HG03175 (cell line): ENCODE measurements around the gene PCNX1.

Experiments
- ATAC-seq: cut with Tn5 transposase; IDR thresholded peaks from one replicate; pipeline ENCODE4 v1.9.1; 2021; ENCODE audit warnings: mild to moderate bottlenecking, moderate library complexity; ENCODE audit not compliant: unreplicated experiment

The PCNX1 gene

GRCh38 chr14:70955543-70956480 lies 48.6 kb downstream of the PCNX1 start:
- ATAC-seq: no peak

GRCh38 chr14:70956511-70956910 lies 49.3 kb downstream of the PCNX1 start:
- no peak for ATAC-seq

- ATAC-seq: no peak
Measured at GRCh38 chr14:70957710-70958109, 50.5 kb downstream of the PCNX1 start.

- ATAC-seq: no peak
Measured at GRCh38 chr14:70962935-70963334, 55.7 kb downstream of the PCNX1 start.

- no peak for ATAC-seq
Measured at GRCh38 chr14:70964492-70964891, 57.2 kb downstream of the PCNX1 start.

GRCh38 chr14:70971560-70971959 lies 64.3 kb downstream of the PCNX1 start:
- ATAC-seq: no peak

- ATAC-seq: no peak
Measured at GRCh38 chr14:70972107-70972976, 65.1 kb downstream of the PCNX1 start.

GRCh38 chr14:70976591-70976990 lies 69.3 kb downstream of the PCNX1 start:
- no peak for ATAC-seq

- ATAC-seq: no peak
Measured at GRCh38 chr14:70981000-70981952, 74.0 kb downstream of the PCNX1 start.

- no peak for ATAC-seq
Measured at GRCh38 chr14:70982200-70982599, 74.9 kb downstream of the PCNX1 start.

- no peak for ATAC-seq
Measured at GRCh38 chr14:70987041-70987440, 79.8 kb downstream of the PCNX1 start.

GRCh38 chr14:70988452-70988851 lies 81.2 kb downstream of the PCNX1 start:
- no peak for ATAC-seq

GRCh38 chr14:70993931-70994330 lies 86.7 kb downstream of the PCNX1 start:
- no peak for ATAC-seq

- ATAC-seq: no peak
Measured at GRCh38 chr14:70995211-70995610, 88.0 kb downstream of the PCNX1 start.

GRCh38 chr14:70995671-70996070 lies 88.4 kb downstream of the PCNX1 start:
- no peak for ATAC-seq

GRCh38 chr14:70999117-70999516 lies 91.9 kb downstream of the PCNX1 start:
- no peak for ATAC-seq

GRCh38 chr14:71000091-71000490 lies 92.8 kb downstream of the PCNX1 start:
- ATAC-seq: no peak

GRCh38 chr14:71001742-71002141 lies 94.5 kb downstream of the PCNX1 start:
- no peak for ATAC-seq

- no peak for ATAC-seq
Measured at GRCh38 chr14:71003156-71003555, 95.9 kb downstream of the PCNX1 start.

- no peak for ATAC-seq
Measured at GRCh38 chr14:71004481-71004880, 97.2 kb downstream of the PCNX1 start.

- no peak for ATAC-seq
Measured at GRCh38 chr14:71005076-71005475, 97.8 kb downstream of the PCNX1 start.
